ENCODE data around the gene NCK2. TPM values are rescaled to one million over a fixed set of nuclear protein-coding genes. Genes with fewer than 3 reads are reported as not detected.

NCK2 gene
- total and polyA plus RNA-seq, 2 of the 4 experiments (the other 2 are of a cell fraction) = 15.8 to 22.2 TPM

- dilution Hi-C loops (cut with HindIII; ENCODE audit: low sequenced_read_pairs, unreplicated experiment) (no loop called here), intact Hi-C loops (cut with micrococcal nuclease) (no loop called here)
- no TSS peak for BruUV-seq (replicated peaks)
Observed at GRCh38 chr2:105821428-105822125, 76.9 kb downstream of the NCK2 start.

More at GRCh38 chr2:105821428-105822125, 76.9 kb downstream of the NCK2 start:
- Histone ChIP-seq H3K9me1 (ENCODE audit: insufficient read depth, low read length) (peaks cover 18% of the 10 kb centered on the region), H2BK120ac (ENCODE audit: low read depth, low read length) (no peak overlapping the region), H4K8ac (ENCODE audit: low read depth in 2 of 2, low read length in 2 of 2) (no peak overlapping the region), H3K36me3 (ENCODE audit: control insufficient read depth, insufficient read depth, low read length) (0 out of 2 replicates have a peak, but pooled peaks cover 4% of the 10 kb centered on the region), H3K4ac (ENCODE audit: low read depth, low read length) (no peak overlapping the region), H3K27me3 (ENCODE audit: control insufficient read depth, insufficient read depth, low read length) (no peaks in the 10 kb centered on the region), H2AK9ac (replicated peaks; ENCODE audit: low read depth, low read length, poor library complexity) (no peak overlapping the region), H3K4me2 (ENCODE audit: low read depth, low read length) (no peak overlapping the region), H3K79me1 (ENCODE audit: low read depth in 1 of 2, low read length in 2 of 2) (peaks cover 32 to 62% of the 10 kb centered on the region in 2 experiments), H2BK5ac (ENCODE audit: low read depth, low read length, poor library complexity, severe bottlenecking) (no peak overlapping the region), H2BK20ac (ENCODE audit: low read depth, low read length) (no peak overlapping the region), H3K18ac (ENCODE audit: low read depth, low read length) (no peak overlapping the region), H2BK15ac (ENCODE audit: low read depth, low read length) (no peak overlapping the region), H2AFZ (replicated peaks; ENCODE audit: low read length, poor library complexity) (no peak overlapping the region), H3K23ac (ENCODE audit: low read depth, low read length) (no peak overlapping the region), H2AK5ac (ENCODE audit: low read depth, low read length) (no peak overlapping the region), H3K27ac (ENCODE audit: insufficient read depth, low read length) (no peak overlapping the region), H4K91ac (ENCODE audit: insufficient read depth, low read depth, low read length) (no peak overlapping the region), H4K5ac (ENCODE audit: low read depth, low read length) (no peak overlapping the region), H3K9me3 (ENCODE audit: control insufficient read depth, insufficient read depth, low read length) (no peaks in the 10 kb centered on the region), H3K9ac (ENCODE audit: low read depth, low read length) (no peak overlapping the region), H4K20me1 (ENCODE audit: insufficient read depth, low read length) (peaks cover 35% of the 10 kb centered on the region), H3K56ac (ENCODE audit: extremely low read depth, insufficient read depth, low read length) (no peak overlapping the region), H3K4me1 (ENCODE audit: control insufficient read depth, insufficient read depth, low read length) (peaks cover 7% of the 10 kb centered on the region), H3K4me3 (ENCODE audit: insufficient read depth, low read depth, low read length) (no peak overlapping the region), H3K14ac (replicated peaks; ENCODE audit: low read depth, low read length) (no peak overlapping the region)
- no peak for TF ChIP-seq NFE2L2 (IDR thresholded peaks at IDR 0.05; ENCODE audit: low read depth, low read length)
- in situ Hi-C loops (cut with MboI; ENCODE audit: low sequenced_read_pairs) = no loop called here
- WGBS, 2 experiments (ENCODE audit: extremely low coverage in 2 of 2, insufficient read length in 1 of 2) = no CpG with 5 or more reads among the region's 12 CpGs
- no peak for ATAC-seq (ENCODE audit: low read depth)
- POLR2A ChIA-PET (ENCODE audit: unreplicated experiment) = no interaction called here
- DNase-seq = no peak
- CTCF ChIA-PET = no interaction called here

All from IMR-90 (cell line).